SK-N-SH (cell line): ENCODE results near the gene MYH10. TPM values are rescaled to one million over a fixed set of nuclear protein-coding genes. Genes with fewer than 3 reads are reported as not detected.

Experiments used
- CTCF ChIA-PET: fragments of 300-600, 350-600 bp; formaldehyde crosslinking; extraction: SDS; loops from one replicate; lab custom pipeline; 2021; lab: Yijun Ruan, JAX
- POLR2A ChIA-PET: fragments of 350-600 bp; sonication (Branson Sonifier 250); formaldehyde crosslinking; extraction: SDS; loops from one replicate; lab custom pipeline; 2020; ENCODE audit warnings: antibody characterized with exemption, inconsistent platforms; lab: Yijun Ruan, JAX
- DNase-seq: peaks from one replicate; pipeline ENCODE4 v3.0.0; 2012
- H2AFZ ChIP-seq: fragments of 200-600 bp; sonication (generic); 2 replicates; pipeline ENCODE4 v1.8.1; 2016; ENCODE audit warnings: antibody characterized with exemption, mild to moderate bottlenecking, low read depth
- H3F3A ChIP-seq: fragments of 200-600 bp; sonication (generic); replicated peaks from 2 replicates; pipeline ENCODE3; 2016; ENCODE audit warnings: antibody characterized with exemption, mild to moderate bottlenecking; ENCODE audit not compliant: insufficient read depth
- H3K27ac ChIP-seq, 2 experiments: fragments of 200-500 bp in 1 of 2; fragments of 200-600 bp in 1 of 2; sonication (Bioruptor generic) in 1 of 2; sonication (generic), shearing (Covaris generic) in 1 of 2; 2 replicates each; pipeline versions ENCODE4 v1.5.1 to v1.6.1; 2014 to 2016; ENCODE audit warnings: low read depth in 2 of 2, inconsistent platforms in 1 of 2, low read length in 1 of 2, mild to moderate bottlenecking in 1 of 2, mixed read lengths in 1 of 2
- H3K27me3 ChIP-seq: fragments of 200-600 bp; sonication (generic), shearing (Covaris generic); 2 replicates; pipeline ENCODE4 v1.6.1; 2016; ENCODE audit warnings: mixed run types; ENCODE audit not compliant: insufficient read depth
- H3K36me3 ChIP-seq, 2 experiments: fragments of 200-500 bp in 1 of 2; fragments of 200-600 bp in 1 of 2; sonication (Bioruptor generic) in 1 of 2; sonication (generic) in 1 of 2; replicated peaks in 1 of 2; 2 replicates each; pipeline versions ENCODE3 to v1.5.1; 2014 to 2016; ENCODE audit warnings: low read length in 1 of 2, mild to moderate bottlenecking in 1 of 2; ENCODE audit not compliant: insufficient read depth in 2 of 2, control insufficient read depth in 1 of 2
- H3K4me1 ChIP-seq, 2 experiments: fragments of 200-500 bp in 1 of 2; fragments of 200-600 bp in 1 of 2; sonication (Bioruptor generic) in 1 of 2; sonication (generic), shearing (Covaris generic) in 1 of 2; 2 replicates each; pipeline versions ENCODE4 v1.5.1 to v1.6.1; 2014 to 2016; ENCODE audit warnings: low read depth in 1 of 2, low read length in 1 of 2, mixed run types in 1 of 2; ENCODE audit not compliant: insufficient read depth in 2 of 2, control insufficient read depth in 1 of 2
- H3K4me2 ChIP-seq: fragments of 200-600 bp; sonication (generic), shearing (Covaris generic); 2 replicates; pipeline ENCODE4 v1.6.1; 2017; ENCODE audit warnings: mixed run types
- H3K4me3 ChIP-seq, 2 experiments: fragments of 200-500 bp in 1 of 2; fragments of 200-600 bp in 1 of 2; sonication (Bioruptor generic) in 1 of 2; sonication (generic), shearing (Covaris generic) in 1 of 2; 2 replicates each; pipeline versions ENCODE4 v1.5.1 to v1.8.1; 2014 to 2016; ENCODE audit warnings: low read depth in 2 of 2, inconsistent platforms in 1 of 2, low read length in 1 of 2, mild to moderate bottlenecking in 1 of 2, mixed read lengths in 1 of 2, moderate library complexity in 1 of 2
- H3K79me2 ChIP-seq: fragments of 200-600 bp; sonication (generic); 2 replicates; pipeline ENCODE4 v1.8.1; 2017; ENCODE audit warnings: mild to moderate bottlenecking; ENCODE audit not compliant: insufficient read depth
- H3K9ac ChIP-seq: fragments of 200-600 bp; sonication (generic); 2 replicates; pipeline ENCODE4 v1.6.1; 2017; ENCODE audit warnings: mixed run types
- H3K9me2 ChIP-seq: fragments of 200-600 bp; sonication (generic); 2 replicates; pipeline ENCODE4 v1.6.1; 2017; ENCODE audit warnings: mixed run types
- H3K9me3 ChIP-seq: fragments of 200-600 bp; sonication (generic); 2 replicates; pipeline ENCODE4 v1.6.1; 2017; ENCODE audit warnings: mixed run types, mild to moderate bottlenecking, moderate library complexity
- H4K20me1 ChIP-seq: fragments of 200-600 bp; sonication (generic); 2 replicates; pipeline ENCODE4 v1.6.1; 2017; ENCODE audit warnings: mild to moderate bottlenecking, mixed run types; ENCODE audit not compliant: insufficient read depth
- CHD2 ChIP-seq: fragments of 150-350 bp; IDR thresholded peaks from 2 replicates; pipeline ENCODE4 v1.6.1; 2018; ENCODE audit warnings: low read length; ENCODE audit not compliant: partially characterized antibody
- ELF1 ChIP-seq: IDR thresholded peaks from 2 replicates; pipeline ENCODE4 v1.4.0; 2012
- EP300 ChIP-seq, 2 experiments: IDR thresholded peaks; 2 replicates each; pipeline versions ENCODE4 v1.4.0 to v1.6.1; 2012; ENCODE audit warnings: borderline replicate concordance in 1 of 2, low read depth in 1 of 2, low read length in 1 of 2
- EZH2phosphoT487 ChIP-seq: fragments of 200-600 bp; sonication (generic); IDR thresholded peaks from 2 replicates; pipeline ENCODE4 v1.6.1; 2017; ENCODE audit warnings: low read depth, mixed run types, mild to moderate bottlenecking, antibody characterized with exemption, moderate library complexity, borderline replicate concordance
- FOSL2 ChIP-seq: IDR thresholded peaks from 2 replicates; pipeline ENCODE4 v1.4.0; 2012; ENCODE audit warnings: low read depth, mild to moderate bottlenecking, moderate library complexity, borderline replicate concordance
- FOXJ3 ChIP-seq: sonication (generic); formaldehyde crosslinking; IDR thresholded peaks from 2 replicates; pipeline ENCODE4 v1.5.1; 2020; ENCODE audit warnings: mild to moderate bottlenecking, missing genetic modification reagents
- GATA2 ChIP-seq: sonication (generic); formaldehyde crosslinking; IDR thresholded peaks from 2 replicates; pipeline ENCODE4 v1.5.0; 2020; ENCODE audit warnings: mild to moderate bottlenecking, missing genetic modification reagents
- MEF2A ChIP-seq: IDR thresholded peaks from 2 replicates; pipeline ENCODE4 v1.4.0; 2012; ENCODE audit warnings: low read depth, borderline replicate concordance
- POLR2AphosphoS5 ChIP-seq: IDR thresholded peaks from 2 replicates; pipeline ENCODE4 v1.6.1; 2012; ENCODE audit warnings: low read depth, low read length
- RXRA ChIP-seq: IDR thresholded peaks from 2 replicates; pipeline ENCODE4 v1.4.0; 2012; ENCODE audit warnings: low read depth, mild to moderate bottlenecking, borderline replicate concordance
- SIN3A ChIP-seq: IDR thresholded peaks from 2 replicates; pipeline ENCODE4 v1.6.1; 2012; ENCODE audit warnings: low read depth, mild to moderate bottlenecking, low read length, moderate library complexity, borderline replicate concordance
- TCF12 ChIP-seq: IDR thresholded peaks from 2 replicates; pipeline ENCODE4 v1.4.0; 2012
- WGBS: methylation state at CpG from one replicate; pipeline ENCODE4 v1.1.6; 2017; ENCODE audit warnings: low lambda C conversion rate; 5-methylcytosine and 5-hydroxymethylcytosine counted together
- polyA plus RNA-seq, 3 experiments: library from polyadenylated mRNA; depleted of rRNA; stranded (reverse); fragments of >200 nt; gene quantifications; 2 replicates each; pipeline ENCODE4 v1.2.3, GENCODE V29; 2012
- TF ChIP-seq, protein P1 (sequence below): fragments of 150-350 bp; IDR thresholded peaks from 2 replicates; pipeline ENCODE4 v1.6.1; 2016; ENCODE audit warnings: mild to moderate bottlenecking, low read depth, low read length
- TF ChIP-seq, protein P2 (sequence below): IDR thresholded peaks from 2 replicates; pipeline ENCODE4 v1.4.0; 2012; ENCODE audit warnings: low read depth, borderline replicate concordance
- TF ChIP-seq, protein P3 (sequence below): fragments of 150-350 bp; IDR thresholded peaks from 2 replicates; pipeline ENCODE4 v1.6.1; 2017; ENCODE audit warnings: antibody characterized with exemption, low read length, low read depth, borderline replicate concordance
- TF ChIP-seq, protein P4 (sequence below): IDR thresholded peaks from 2 replicates; pipeline ENCODE4 v1.6.1; 2012; ENCODE audit warnings: mild to moderate bottlenecking, low read depth, low read length, moderate library complexity
- TF ChIP-seq, protein P5 (sequence below): IDR thresholded peaks from 2 replicates; pipeline ENCODE4; 2012

Gene MYH10
- polyA plus RNA-seq, 1 of the 3 experiments (the other 2 are of a cell fraction): 64.2 TPM

DNA sequence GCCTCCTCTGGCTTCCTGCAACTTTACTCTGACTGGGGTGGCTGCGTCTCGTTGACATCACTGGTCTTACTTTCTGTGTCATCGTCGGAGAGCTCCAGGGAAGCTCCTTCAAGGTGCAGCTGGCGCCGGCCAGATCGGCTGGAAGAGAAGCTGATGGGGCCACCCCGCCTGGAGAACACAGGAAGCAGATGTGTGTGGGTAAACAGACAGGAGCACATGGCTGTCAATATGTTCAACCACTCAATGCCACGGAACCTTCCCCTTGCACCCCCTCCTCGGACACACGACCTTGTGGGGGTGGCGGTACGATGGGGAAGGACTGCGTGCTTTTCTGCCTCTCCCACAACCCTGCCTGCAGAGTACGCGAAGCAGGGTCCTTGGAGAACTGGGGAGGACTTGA, 154.7 kb downstream of the MYH10 start:
- Histone ChIP-seq H3K9me3 (no peaks in the 10 kb centered on the region), H3K9me2 (no peaks in the 10 kb centered on the region), H3K36me3 (peaks cover 57 to 81% of the 10 kb centered on the region in 2 experiments), H3K27me3 (no peaks in the 10 kb centered on the region), H3K4me3 (no peak overlapping the region), H4K20me1 (no peaks in the 10 kb centered on the region), H3K27ac (no peak overlapping the region), H3F3A (peaks cover 39% of the 10 kb centered on the region), H3K4me2 (no peak overlapping the region), H2AFZ (no peak overlapping the region), H3K79me2 (0 out of 2 replicates have a peak, but pooled peaks cover under 1% of the 10 kb centered on the region), H3K4me1 (no peaks in the 10 kb centered on the region), H3K9ac (no peak overlapping the region)
- POLR2A ChIA-PET: no interaction called here
- no peak for DNase-seq
- TF ChIP-seq, protein P1, sequence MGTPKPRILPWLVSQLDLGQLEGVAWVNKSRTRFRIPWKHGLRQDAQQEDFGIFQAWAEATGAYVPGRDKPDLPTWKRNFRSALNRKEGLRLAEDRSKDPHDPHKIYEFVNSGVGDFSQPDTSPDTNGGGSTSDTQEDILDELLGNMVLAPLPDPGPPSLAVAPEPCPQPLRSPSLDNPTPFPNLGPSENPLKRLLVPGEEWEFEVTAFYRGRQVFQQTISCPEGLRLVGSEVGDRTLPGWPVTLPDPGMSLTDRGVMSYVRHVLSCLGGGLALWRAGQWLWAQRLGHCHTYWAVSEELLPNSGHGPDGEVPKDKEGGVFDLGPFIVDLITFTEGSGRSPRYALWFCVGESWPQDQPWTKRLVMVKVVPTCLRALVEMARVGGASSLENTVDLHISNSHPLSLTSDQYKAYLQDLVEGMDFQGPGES: no peak
- TF ChIP-seq, protein P2, sequence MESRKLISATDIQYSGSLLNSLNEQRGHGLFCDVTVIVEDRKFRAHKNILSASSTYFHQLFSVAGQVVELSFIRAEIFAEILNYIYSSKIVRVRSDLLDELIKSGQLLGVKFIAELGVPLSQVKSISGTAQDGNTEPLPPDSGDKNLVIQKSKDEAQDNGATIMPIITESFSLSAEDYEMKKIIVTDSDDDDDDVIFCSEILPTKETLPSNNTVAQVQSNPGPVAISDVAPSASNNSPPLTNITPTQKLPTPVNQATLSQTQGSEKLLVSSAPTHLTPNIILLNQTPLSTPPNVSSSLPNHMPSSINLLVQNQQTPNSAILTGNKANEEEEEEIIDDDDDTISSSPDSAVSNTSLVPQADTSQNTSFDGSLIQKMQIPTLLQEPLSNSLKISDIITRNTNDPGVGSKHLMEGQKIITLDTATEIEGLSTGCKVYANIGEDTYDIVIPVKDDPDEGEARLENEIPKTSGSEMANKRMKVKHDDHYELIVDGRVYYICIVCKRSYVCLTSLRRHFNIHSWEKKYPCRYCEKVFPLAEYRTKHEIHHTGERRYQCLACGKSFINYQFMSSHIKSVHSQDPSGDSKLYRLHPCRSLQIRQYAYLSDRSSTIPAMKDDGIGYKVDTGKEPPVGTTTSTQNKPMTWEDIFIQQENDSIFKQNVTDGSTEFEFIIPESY: no peak
- no peak for TF ChIP-seq POLR2AphosphoS5
- no peak for TF ChIP-seq EP300 (IDR thresholded peaks at IDR 0.05; ENCODE audit: borderline replicate concordance in 1 of 2, low read depth in 1 of 2, low read length in 1 of 2)
- TF ChIP-seq SIN3A: no peak
- no peak for TF ChIP-seq RXRA
- TF ChIP-seq, protein P3, sequence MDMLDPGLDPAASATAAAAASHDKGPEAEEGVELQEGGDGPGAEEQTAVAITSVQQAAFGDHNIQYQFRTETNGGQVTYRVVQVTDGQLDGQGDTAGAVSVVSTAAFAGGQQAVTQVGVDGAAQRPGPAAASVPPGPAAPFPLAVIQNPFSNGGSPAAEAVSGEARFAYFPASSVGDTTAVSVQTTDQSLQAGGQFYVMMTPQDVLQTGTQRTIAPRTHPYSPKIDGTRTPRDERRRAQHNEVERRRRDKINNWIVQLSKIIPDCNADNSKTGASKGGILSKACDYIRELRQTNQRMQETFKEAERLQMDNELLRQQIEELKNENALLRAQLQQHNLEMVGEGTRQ: no peak
- TF ChIP-seq ELF1: no peak
- TF ChIP-seq FOSL2: no peak
- TF ChIP-seq, protein P4, sequence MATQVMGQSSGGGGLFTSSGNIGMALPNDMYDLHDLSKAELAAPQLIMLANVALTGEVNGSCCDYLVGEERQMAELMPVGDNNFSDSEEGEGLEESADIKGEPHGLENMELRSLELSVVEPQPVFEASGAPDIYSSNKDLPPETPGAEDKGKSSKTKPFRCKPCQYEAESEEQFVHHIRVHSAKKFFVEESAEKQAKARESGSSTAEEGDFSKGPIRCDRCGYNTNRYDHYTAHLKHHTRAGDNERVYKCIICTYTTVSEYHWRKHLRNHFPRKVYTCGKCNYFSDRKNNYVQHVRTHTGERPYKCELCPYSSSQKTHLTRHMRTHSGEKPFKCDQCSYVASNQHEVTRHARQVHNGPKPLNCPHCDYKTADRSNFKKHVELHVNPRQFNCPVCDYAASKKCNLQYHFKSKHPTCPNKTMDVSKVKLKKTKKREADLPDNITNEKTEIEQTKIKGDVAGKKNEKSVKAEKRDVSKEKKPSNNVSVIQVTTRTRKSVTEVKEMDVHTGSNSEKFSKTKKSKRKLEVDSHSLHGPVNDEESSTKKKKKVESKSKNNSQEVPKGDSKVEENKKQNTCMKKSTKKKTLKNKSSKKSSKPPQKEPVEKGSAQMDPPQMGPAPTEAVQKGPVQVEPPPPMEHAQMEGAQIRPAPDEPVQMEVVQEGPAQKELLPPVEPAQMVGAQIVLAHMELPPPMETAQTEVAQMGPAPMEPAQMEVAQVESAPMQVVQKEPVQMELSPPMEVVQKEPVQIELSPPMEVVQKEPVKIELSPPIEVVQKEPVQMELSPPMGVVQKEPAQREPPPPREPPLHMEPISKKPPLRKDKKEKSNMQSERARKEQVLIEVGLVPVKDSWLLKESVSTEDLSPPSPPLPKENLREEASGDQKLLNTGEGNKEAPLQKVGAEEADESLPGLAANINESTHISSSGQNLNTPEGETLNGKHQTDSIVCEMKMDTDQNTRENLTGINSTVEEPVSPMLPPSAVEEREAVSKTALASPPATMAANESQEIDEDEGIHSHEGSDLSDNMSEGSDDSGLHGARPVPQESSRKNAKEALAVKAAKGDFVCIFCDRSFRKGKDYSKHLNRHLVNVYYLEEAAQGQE: no peak
- TF ChIP-seq, protein P5, sequence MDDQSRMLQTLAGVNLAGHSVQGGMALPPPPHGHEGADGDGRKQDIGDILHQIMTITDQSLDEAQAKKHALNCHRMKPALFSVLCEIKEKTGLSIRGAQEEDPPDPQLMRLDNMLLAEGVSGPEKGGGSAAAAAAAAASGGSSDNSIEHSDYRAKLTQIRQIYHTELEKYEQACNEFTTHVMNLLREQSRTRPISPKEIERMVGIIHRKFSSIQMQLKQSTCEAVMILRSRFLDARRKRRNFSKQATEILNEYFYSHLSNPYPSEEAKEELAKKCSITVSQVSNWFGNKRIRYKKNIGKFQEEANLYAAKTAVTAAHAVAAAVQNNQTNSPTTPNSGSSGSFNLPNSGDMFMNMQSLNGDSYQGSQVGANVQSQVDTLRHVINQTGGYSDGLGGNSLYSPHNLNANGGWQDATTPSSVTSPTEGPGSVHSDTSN: no peak
- TF ChIP-seq CHD2: no peak
- no peak for TF ChIP-seq TCF12
- TF ChIP-seq MEF2A: no peak
- no peak for TF ChIP-seq GATA2 (CRISPR knock-in tag)
- no peak for TF ChIP-seq FOXJ3 (CRISPR knock-in tag)
- no peak for TF ChIP-seq EZH2phosphoT487
- TF ChIP-seq, all 33 proteins: peak for 0
- 93% methylated on average over 16 of the region's 16 CpGs for WGBS
- CTCF ChIA-PET: interaction anchor here (1.0 kb wide), 1 partner anchor 92 kb away, joined by 3 read pairs; no protein-coding TSS in a partner anchor
